GM18508 (cell line): ENCODE results near the gene ALOX15.
"Not testable (repeated sequence)": the region's sequence is repeated elsewhere in the genome, so short reads cannot be mapped to it uniquely, and the experiment has no call there.

Source experiments
- ATAC-seq: cut with Tn5 transposase; IDR thresholded peaks from one replicate; pipeline ENCODE4 v1.9.1; 2021; ENCODE audit warnings: moderate number of reproducible peaks; ENCODE audit not compliant: insufficient read depth, unreplicated experiment

Gene ALOX15

GRCh38 chr17:4657678-4658077 lies 16.2 kb upstream of the ALOX15 start:
- ATAC-seq, result no peak

GRCh38 chr17:4655933-4656332 lies 14.5 kb upstream of the ALOX15 start:
- not testable (repeated sequence) for ATAC-seq

DNA sequence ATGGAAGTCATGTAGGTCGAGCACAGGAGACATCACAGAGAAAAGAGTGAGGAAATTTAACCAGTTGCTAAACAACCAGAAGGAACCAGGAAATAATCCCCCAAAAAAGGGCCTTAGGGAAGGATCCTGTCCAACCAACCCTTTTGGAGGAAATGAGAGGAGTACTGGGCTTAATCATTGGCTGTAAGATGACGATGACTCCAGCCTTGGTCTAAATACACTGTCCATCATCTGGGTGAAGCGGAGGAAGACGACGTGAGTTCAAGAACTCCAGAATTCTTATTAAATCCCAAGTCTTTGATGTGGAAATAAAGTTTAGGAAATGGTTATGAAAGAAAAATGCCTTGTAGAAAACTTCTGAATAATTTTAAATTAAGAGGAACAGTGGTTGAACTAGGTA lies 11.5 kb upstream of the ALOX15 start:
- ATAC-seq, result no peak

GRCh38 chr17:4648741-4649140 lies 7.3 kb upstream of the ALOX15 start:
- no peak for ATAC-seq

- no peak for ATAC-seq
Measured at GRCh38 chr17:4645642-4646041, 4.2 kb upstream of the ALOX15 start.

GRCh38 chr17:4643676-4644075 lies 2.2 kb upstream of the ALOX15 start:
- no peak for ATAC-seq

- ATAC-seq, result no peak
Measured at GRCh38 chr17:4642286-4642685, 808 bp upstream of the ALOX15 start.

GRCh38 chr17:4640569-4641188 lies 799 bp downstream of the ALOX15 start:
- not testable (repeated sequence) for ATAC-seq

GRCh38 chr17:4639301-4640059 lies 2.0 kb downstream of the ALOX15 start:
- not testable (repeated sequence) for ATAC-seq

- not testable (repeated sequence) for ATAC-seq
Measured at GRCh38 chr17:4638766-4639165, 2.7 kb downstream of the ALOX15 start.

GRCh38 chr17:4636474-4637100 lies 4.9 kb downstream of the ALOX15 start:
- no peak for ATAC-seq

GRCh38 chr17:4635823-4636375 lies 5.6 kb downstream of the ALOX15 start:
- no peak for ATAC-seq

GRCh38 chr17:4634976-4635375 lies 6.5 kb downstream of the ALOX15 start:
- no peak for ATAC-seq

DNA sequence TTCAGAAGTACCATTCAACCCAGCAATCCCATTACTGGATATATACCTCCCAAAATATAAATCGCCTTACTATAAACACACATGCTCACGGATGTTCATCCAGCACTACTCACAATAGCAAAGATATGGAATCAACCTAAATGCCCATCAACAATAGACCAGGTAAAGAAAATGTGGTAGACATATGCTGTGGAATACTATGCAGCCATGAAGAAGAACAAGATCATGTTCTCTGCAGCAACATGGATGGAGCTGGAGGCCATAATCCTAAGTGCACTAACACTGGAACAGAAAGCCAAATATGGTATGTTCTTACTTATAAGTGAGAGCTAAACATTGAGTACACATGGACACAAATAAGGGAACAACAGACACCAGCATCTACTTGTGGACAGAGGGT lies 7.8 kb downstream of the ALOX15 start:
- no peak for ATAC-seq

GRCh38 chr17:4632581-4632920 lies 8.9 kb downstream of the ALOX15 start:
- no peak for ATAC-seq

DNA sequence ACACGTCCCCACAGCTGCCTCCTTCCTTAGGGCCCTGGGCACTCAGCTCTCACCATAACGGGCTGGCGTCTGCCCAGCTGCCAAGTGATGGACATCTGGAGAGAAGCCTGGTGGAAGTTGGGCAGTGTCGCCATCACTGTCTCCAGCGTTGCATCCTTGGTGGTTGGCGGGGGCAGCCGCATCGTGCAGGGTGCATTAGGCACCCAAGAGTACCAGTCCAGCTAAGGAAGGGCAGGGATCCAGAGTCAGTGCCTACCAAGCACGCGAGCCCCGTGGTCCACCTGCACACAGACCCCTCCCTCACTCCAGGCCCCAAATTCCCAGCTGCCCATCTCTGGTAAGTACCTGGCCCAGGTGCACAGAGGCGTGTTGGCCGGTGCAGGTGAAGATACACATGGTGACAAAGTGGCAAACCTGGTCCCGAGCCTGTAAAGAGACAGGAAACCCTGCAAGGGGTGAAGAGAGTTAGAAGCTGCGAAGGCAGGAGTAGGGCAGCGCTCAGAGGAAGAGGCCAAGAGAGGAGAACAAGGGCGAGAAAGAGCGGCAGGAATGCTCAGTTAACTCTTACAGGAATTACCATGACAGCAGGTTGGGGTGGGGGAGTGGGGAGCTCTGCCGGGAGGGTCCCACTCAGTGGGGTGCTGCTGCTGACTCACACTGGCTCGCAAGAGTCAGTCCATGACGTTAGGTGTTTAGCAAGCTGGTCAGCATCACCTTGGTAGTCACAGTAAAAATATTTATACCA lies 9.5 kb downstream of the ALOX15 start:
- no peak for ATAC-seq

DNA sequence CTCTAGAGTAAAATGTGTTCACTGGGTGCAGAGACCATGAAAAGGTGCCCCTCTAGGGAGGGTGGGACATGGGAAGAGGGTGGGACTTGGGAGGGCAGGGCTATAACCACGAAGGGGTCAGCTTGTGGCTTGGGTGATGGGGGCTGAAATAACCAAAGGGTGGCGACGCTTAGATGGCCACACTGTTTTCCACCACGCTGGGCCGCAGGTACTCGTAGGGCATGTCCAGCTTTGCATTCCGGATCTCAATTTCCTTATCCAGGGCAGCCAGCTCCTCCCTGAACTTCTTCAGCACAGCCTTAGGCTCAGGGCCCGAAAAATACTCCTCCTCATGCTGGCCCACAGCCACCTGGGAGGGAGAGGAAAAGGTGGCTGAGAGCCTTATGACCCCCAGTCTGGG lies 10.0 kb downstream of the ALOX15 start:
- no peak for ATAC-seq

GRCh38 chr17:4626734-4627256 lies 14.7 kb downstream of the ALOX15 start:
- no peak for ATAC-seq

DNA sequence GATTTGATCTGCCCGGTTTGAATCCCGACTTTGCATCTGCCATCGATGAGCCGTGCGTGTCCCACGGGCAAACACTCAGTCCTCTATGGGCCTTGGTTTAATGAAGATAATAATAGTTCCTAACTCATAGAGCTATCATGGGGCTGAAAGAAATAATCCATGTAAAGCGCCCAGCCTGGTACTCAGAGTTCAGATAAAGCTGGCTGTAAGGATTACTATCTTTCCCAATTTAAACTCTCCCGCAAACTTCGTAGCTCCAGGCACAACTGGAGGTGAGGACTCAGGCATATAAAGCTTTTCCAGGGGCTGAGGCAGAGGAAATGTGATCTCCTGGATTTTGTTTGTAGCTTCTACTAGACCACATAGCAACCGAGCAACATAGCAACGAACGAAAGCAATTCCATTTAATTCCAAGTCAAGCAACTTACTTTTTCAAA lies 16.3 kb downstream of the ALOX15 start:
- no peak for ATAC-seq

DNA sequence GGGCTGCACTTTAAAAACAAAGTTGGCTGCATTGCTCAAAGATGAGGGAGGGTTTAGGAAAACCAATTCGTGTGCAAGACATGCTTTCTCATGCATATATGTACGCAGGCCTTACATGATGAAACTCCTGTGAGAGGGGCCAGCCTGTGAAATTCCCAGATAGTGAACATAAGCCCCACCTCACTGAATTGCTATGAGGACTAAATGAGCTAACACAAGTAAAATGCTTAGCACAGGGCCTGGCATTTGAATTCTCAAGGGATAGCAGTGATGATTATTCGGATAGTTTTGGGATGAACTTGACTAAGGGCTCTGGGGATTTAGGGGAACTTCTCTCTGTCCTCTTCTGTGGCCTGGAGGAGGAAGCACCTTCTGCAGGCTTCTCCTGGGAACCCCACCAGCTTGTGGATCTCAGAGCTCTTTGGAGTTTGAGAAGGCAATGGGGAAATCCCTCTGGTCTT lies 17.0 kb downstream of the ALOX15 start:
- ATAC-seq, result not testable (repeated sequence)
